Measurements from ENCODE around the gene CCT3. TPM values are rescaled to one million over a fixed set of nuclear protein-coding genes. Genes with fewer than 3 reads are reported as not detected.

The CCT3 gene
- total RNA-seq, 1 donor from 2014 or later, result 186 TPM

GRCh38 chr1:156385534-156386031 is 47.5 kb upstream of the CCT3 start:
- Histone ChIP-seq H3K36me3 (no peaks in the 10 kb centered on the region), H3K27me3 (no peaks in the 10 kb centered on the region), H3K27ac (no peak overlapping the region), H3K9me3 (no peaks in the 10 kb centered on the region), H3K4me1 (no peaks in the 10 kb centered on the region), H3K4me3 (no peak overlapping the region)
- no peak for DNase-seq (ENCODE audit: extremely low spot score in 2 of 2)
- intact Hi-C loops (cut with DNase I), result loop anchor here (5.0 to 10.0 kb wide), 3 partner anchors 52 to 272 kb away; no protein-coding TSS in a partner anchor
- TF ChIP-seq CTCF (IDR thresholded peaks at IDR 0.05) (peak; percentile 81 to 92 (median 89)), POLR2AphosphoS5 (IDR thresholded peaks at IDR 0.05; ENCODE audit: insufficient read depth in 1 of 2, low read depth in 1 of 2) (no peak), POLR2A (IDR thresholded peaks at IDR 0.05) (no peak)

- H3K27me3 ChIP-seq, result no peaks in the 10 kb centered on the region
- H3K9me3 ChIP-seq, result no peaks in the 10 kb centered on the region
- no peak overlapping the region for H3K27ac ChIP-seq
- DNase-seq (ENCODE audit: extremely low spot score in 2 of 2), result no peak
- TF ChIP-seq CTCF (IDR thresholded peaks at IDR 0.05), result no peak
- no peak for TF ChIP-seq POLR2AphosphoS5 (IDR thresholded peaks at IDR 0.05; ENCODE audit: insufficient read depth in 1 of 2, low read depth in 1 of 2)
- no peaks in the 10 kb centered on the region for H3K36me3 ChIP-seq
- intact Hi-C loops (cut with DNase I), result loop anchor here (5.0 to 10.0 kb wide), 3 partner anchors 53 to 273 kb away; no protein-coding TSS in a partner anchor
- no peak overlapping the region for H3K4me3 ChIP-seq
- H3K4me1 ChIP-seq, result no peaks in the 10 kb centered on the region
These were observed 46.6 kb upstream of the CCT3 start for GRCh38 chr1:156384658-156385057.

GRCh38 chr1:156384007-156384406 is 45.9 kb upstream of the CCT3 start:
- DNase-seq (ENCODE audit: extremely low spot score in 2 of 2), result no peak
- Histone ChIP-seq H3K4me3 (no peak overlapping the region), H3K27ac (no peak overlapping the region), H3K9me3 (no peaks in the 10 kb centered on the region), H3K36me3 (no peaks in the 10 kb centered on the region), H3K27me3 (no peaks in the 10 kb centered on the region), H3K4me1 (no peaks in the 10 kb centered on the region)
- TF ChIP-seq POLR2A (IDR thresholded peaks at IDR 0.05) (no peak), CTCF (IDR thresholded peaks at IDR 0.05) (no peak), POLR2AphosphoS5 (IDR thresholded peaks at IDR 0.05; ENCODE audit: insufficient read depth in 1 of 2, low read depth in 1 of 2) (no peak)
- intact Hi-C loops (cut with DNase I), result loop anchor here (10.0 kb wide), 1 partner anchor 201 kb away; no protein-coding TSS in a partner anchor

- no peak for DNase-seq (ENCODE audit: extremely low spot score in 2 of 2)
- no peaks in the 10 kb centered on the region for H3K9me3 ChIP-seq
- no peak overlapping the region for H3K27ac ChIP-seq
- H3K4me1 ChIP-seq, result no peaks in the 10 kb centered on the region
- H3K4me3 ChIP-seq, result no peak overlapping the region
- intact Hi-C loops (cut with DNase I), result loop anchor here (10.0 kb wide), 1 partner anchor 202 kb away; no protein-coding TSS in a partner anchor
- no peaks in the 10 kb centered on the region for H3K27me3 ChIP-seq
- TF ChIP-seq CTCF (IDR thresholded peaks at IDR 0.05) (peak; percentile 8 to 45 (median 23)), POLR2AphosphoS5 (IDR thresholded peaks at IDR 0.05; ENCODE audit: insufficient read depth in 1 of 2, low read depth in 1 of 2) (no peak)
- no peaks in the 10 kb centered on the region for H3K36me3 ChIP-seq
These were observed 44.9 kb upstream of the CCT3 start for GRCh38 chr1:156383023-156383422.

- TF ChIP-seq POLR2A (IDR thresholded peaks at IDR 0.05) (no peak), POLR2AphosphoS5 (IDR thresholded peaks at IDR 0.05; ENCODE audit: insufficient read depth in 1 of 2, low read depth in 1 of 2) (no peak), CTCF (IDR thresholded peaks at IDR 0.05) (no peak)
- no peaks in the 10 kb centered on the region for H3K27me3 ChIP-seq
- no peaks in the 10 kb centered on the region for H3K36me3 ChIP-seq
- no peak overlapping the region for H3K27ac ChIP-seq
- no peaks in the 10 kb centered on the region for H3K9me3 ChIP-seq
- DNase-seq (ENCODE audit: extremely low spot score in 2 of 2), result no peak
- H3K4me3 ChIP-seq, result no peak overlapping the region
- H3K4me1 ChIP-seq, result no peaks in the 10 kb centered on the region
- intact Hi-C loops (cut with DNase I), result loop anchor here (10.0 kb wide), 1 partner anchor 202 kb away; no protein-coding TSS in a partner anchor
These were observed 44.5 kb upstream of the CCT3 start for GRCh38 chr1:156382561-156382960.

Data from vagina (tissue), 2 donors.